ENCODE data around the gene ZNF324B.

GRCh38 chr19:58497634-58498170, 46.3 kb downstream of the ZNF324B start:
- TF ChIP-seq TAF1 (IDR thresholded peaks at IDR 0.05; ENCODE audit: borderline replicate concordance, low read depth, low read length), result no peak
- no peak for TF ChIP-seq MTA2 (IDR thresholded peaks at IDR 0.05; ENCODE audit: low read depth)
- TF ChIP-seq GABPA (IDR thresholded peaks at IDR 0.05; ENCODE audit: low read depth), result no peak
- TF ChIP-seq, protein P1, sequence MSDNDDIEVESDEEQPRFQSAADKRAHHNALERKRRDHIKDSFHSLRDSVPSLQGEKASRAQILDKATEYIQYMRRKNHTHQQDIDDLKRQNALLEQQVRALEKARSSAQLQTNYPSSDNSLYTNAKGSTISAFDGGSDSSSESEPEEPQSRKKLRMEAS (IDR thresholded peaks at IDR 0.05; ENCODE audit: low read depth, low read length), result no peak
- no peak for TF ChIP-seq POLR2A (IDR thresholded peaks at IDR 0.05; ENCODE audit: low read depth, low read length)
- TF ChIP-seq MEF2A (IDR thresholded peaks at IDR 0.05; ENCODE audit: insufficient read depth, low read depth, low read length), result no peak
- TF ChIP-seq HDAC6 (IDR thresholded peaks at IDR 0.05; ENCODE audit: unreplicated experiment), result no peak
- TF ChIP-seq ZBTB33 (IDR thresholded peaks at IDR 0.05), result no peak
- TF ChIP-seq SPI1 (IDR thresholded peaks at IDR 0.05; ENCODE audit: borderline replicate concordance, insufficient read depth, low read depth, low read length), result no peak
